Effector memory CD8-positive, alpha-beta T cell (primary cell): Measurements from ENCODE around the gene SMTN.
"Not testable (repeated sequence)": the region's sequence is repeated elsewhere in the genome, so short reads cannot be mapped to it uniquely, and the experiment has no call there.

Experiments
- ATAC-seq: fragments of 150-1000 bp; cut with Tn5 transposase; replicated peaks from 2 replicates; pipeline ENCODE4 v1.10.0; 2021; ENCODE audit warnings: mild to moderate bottlenecking, moderate library complexity
- DNase-seq, 3 experiments: peaks; one replicate each; pipeline ENCODE4 v3.0.0; 2021
- H3K27ac Mint-ChIP-seq, 2 donors: one replicate each; pipeline ENCODE4 v1.8.0; 2022; ENCODE audit warnings: mild to moderate bottlenecking in 2 of 2, mixed read lengths in 2 of 2, moderate library complexity in 2 of 2
- H3K27me3 Mint-ChIP-seq, 2 donors: one replicate each; pipeline ENCODE4 v1.8.0; 2022; ENCODE audit warnings: mixed read lengths in 2 of 2
- H3K36me3 Mint-ChIP-seq: one replicate; pipeline ENCODE4 v1.8.0; 2022; ENCODE audit warnings: mild to moderate bottlenecking, moderate library complexity, mixed read lengths; ENCODE audit not compliant: insufficient read depth
- H3K4me1 Mint-ChIP-seq, 2 donors: one replicate each; pipeline ENCODE4 v1.8.0; 2022; ENCODE audit warnings: low read depth in 2 of 2, mixed read lengths in 2 of 2
- H3K4me3 Mint-ChIP-seq, 2 donors: one replicate each; pipeline ENCODE4 v1.8.0; 2022; ENCODE audit warnings: mild to moderate bottlenecking in 2 of 2, mixed read lengths in 2 of 2, moderate library complexity in 2 of 2
- H3K9me3 Mint-ChIP-seq, 2 donors: one replicate each; pipeline ENCODE4 v1.8.0; 2022; ENCODE audit warnings: mixed read lengths in 2 of 2

Gene SMTN

DNA sequence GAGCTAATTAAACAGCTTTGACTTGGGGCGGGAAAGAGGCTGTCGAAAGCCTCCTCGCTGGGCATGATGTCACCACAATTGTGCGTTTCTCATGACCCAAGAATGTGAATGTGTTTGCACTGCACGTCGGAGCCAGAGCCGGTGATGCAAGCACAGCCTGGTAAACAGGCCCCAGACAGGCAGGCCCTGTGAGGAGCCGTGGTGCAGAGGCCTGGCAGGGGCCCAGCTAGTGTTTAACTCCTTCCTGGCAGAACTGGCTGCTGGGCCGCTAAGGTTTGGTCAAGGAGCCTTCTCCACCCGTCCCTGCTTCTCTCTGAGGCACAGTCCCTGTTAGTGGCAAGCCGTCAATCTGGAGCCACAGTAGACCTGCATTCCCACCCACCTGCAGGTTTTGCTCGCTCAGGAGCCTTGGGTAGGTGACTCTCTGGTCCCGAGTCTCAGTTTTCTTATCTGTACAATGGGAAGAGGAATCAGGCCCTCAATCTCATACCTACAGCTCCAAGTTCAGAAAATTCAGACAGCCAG is 25.4 kb upstream of the SMTN start:
- Mint-ChIP-seq H3K4me3 (no peak overlapping the region), H3K36me3 (no peaks in the 10 kb centered on the region), H3K27ac (no peak overlapping the region), H3K4me1 (no peaks in the 10 kb centered on the region), H3K9me3 (no peaks in the 10 kb centered on the region), H3K27me3 (no peaks in the 10 kb centered on the region)
- DNase-seq (no peak), ATAC-seq (no peak)

DNA sequence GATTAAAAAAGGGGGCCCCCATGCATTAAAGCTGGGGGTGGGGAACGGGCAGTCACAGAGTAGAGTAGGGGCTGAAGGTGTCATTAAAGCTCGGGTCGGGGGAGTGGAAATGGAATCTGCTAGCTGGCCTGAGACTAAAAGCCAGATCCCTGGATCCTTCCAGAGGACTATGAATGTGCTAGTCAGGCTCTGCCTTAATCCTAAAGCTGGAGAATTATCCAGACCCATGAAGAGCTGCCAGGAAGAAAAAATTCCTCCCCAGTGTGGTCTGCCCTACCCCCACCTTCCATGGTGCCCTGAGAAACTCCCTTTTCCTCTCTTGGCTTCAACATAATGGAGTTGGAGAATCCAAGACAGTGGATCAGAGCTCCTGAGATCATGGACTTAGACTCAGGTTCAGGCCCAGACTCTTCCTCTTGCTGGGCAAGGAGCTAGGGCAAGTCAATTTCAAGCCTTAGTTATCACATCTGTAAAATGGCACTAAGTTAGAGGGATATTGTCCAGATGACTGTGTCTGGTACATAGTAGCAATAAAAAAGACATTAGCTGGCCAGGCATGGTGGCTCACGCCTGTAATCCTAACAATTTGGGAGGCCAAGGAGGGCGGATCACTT is 24.0 kb upstream of the SMTN start:
- Mint-ChIP-seq H3K4me1 (no peaks in the 10 kb centered on the region), H3K4me3 (no peak overlapping the region), H3K27me3 (no peaks in the 10 kb centered on the region), H3K36me3 (no peaks in the 10 kb centered on the region), H3K9me3 (no peaks in the 10 kb centered on the region), H3K27ac (no peak overlapping the region)
- ATAC-seq (no peak), DNase-seq (no peak)

DNA sequence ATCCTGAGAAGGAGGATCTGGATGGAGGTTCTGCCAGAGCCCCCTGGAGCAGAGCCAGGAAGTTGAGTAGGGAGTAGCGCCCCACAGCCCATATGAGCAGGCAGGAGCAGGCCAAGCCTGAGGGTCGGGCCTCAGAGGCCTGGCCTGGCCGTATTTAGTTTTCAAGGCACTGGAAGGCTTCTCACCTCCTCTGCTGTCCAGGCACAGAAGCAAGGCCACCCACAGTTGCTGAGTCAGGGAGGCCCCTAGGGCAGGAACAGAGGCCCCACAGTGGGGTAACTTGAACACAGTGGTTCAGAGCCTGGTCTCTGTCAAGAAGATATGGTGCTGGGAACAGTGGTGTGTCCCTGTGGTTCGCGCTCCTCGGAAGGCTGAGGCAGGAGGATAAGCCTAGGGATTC is 21.5 kb upstream of the SMTN start:
- H3K27me3 Mint-ChIP-seq, H3K4me3 Mint-ChIP-seq, H3K4me1 Mint-ChIP-seq, H3K36me3 Mint-ChIP-seq, DNase-seq, H3K27ac Mint-ChIP-seq, H3K9me3 Mint-ChIP-seq, ATAC-seq: not testable (repeated sequence)

DNA sequence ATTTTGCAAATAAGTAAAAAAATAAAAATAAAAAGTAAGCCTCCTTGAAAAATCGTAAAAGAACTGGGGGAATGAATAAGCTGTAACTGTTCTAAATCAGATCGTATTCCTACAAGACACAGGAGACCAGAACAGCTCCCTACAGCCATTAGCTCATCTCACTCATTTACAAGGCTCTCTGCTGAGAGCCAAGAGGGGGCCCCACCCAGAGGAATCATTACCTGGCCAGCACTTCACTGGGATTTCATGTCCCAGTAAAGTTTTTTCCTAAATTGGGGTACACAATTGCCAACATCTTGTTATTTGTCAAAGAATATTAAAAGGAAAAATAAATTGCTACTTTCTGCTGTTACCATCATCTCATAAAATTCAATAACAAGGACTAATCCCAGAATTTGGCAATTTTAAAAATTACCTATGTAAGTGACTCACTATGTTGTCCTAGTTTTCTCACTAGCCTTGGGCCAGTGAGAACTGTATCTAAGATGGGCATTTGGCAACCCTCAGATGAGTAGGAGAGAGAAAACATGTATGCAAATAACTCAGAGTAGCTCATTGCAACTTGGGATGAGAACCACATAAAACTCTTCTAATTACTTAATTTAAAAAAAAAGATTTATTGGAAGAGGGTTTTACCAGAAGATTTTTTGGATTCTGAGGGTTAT is 18.4 kb upstream of the SMTN start:
- DNase-seq (no peak), ATAC-seq (no peak)
- H3K27me3 Mint-ChIP-seq, result no peaks in the 10 kb centered on the region
- no peaks in the 10 kb centered on the region for H3K9me3 Mint-ChIP-seq
- H3K27ac Mint-ChIP-seq, result no peak overlapping the region
- H3K4me1 Mint-ChIP-seq, result peaks cover 0 to 3% of the 10 kb centered on the region in 2 donors
- H3K36me3 Mint-ChIP-seq, result no peaks in the 10 kb centered on the region
- no peak overlapping the region for H3K4me3 Mint-ChIP-seq

DNA sequence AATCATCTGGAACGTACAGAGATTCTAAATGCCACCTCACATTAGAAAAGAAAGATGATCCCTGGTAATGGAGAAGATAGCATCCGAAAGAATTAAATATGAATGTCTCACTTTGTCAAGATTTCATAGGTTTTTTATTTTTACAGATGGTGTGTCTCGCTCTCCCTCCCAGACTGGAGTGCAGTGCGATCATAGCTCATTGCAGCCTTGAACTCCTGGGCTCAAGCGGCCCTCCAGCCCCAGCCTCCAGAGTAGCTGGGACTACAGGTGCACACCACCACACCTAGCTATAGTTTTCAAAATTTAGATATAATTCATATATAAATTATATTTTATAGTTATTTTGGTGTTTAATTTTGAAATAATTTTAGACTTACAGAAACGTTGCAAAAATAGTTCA is 16.7 kb upstream of the SMTN start:
- ATAC-seq (no peak), DNase-seq (no peak)
- Mint-ChIP-seq H3K27me3 (peaks cover 7 to 11% of the 10 kb centered on the region in 2 donors), H3K27ac (no peak overlapping the region), H3K36me3 (no peaks in the 10 kb centered on the region), H3K4me3 (no peak overlapping the region), H3K4me1 (peaks cover 0 to 3% of the 10 kb centered on the region in 2 donors), H3K9me3 (no peaks in the 10 kb centered on the region)

DNA sequence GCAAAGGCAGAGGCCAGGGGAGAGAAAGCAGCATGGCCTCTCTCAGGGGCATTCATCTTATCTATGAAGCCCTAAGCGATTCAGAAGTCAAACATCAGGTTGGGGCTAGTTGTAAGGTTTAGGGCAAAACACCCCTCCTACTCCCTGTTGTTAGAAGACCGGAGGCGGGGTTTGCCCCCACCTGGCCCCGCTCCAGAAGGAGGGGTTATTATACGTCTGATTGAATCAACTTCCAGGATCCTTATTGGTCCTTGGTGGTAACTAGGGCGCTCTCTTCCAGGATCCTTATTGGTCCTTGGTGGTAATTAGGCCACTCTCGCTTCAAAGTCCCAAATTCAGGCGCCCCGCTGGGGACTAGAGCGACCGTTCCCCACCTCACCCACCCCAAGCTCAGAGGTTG is 12.1 kb upstream of the SMTN start:
- H3K4me3 Mint-ChIP-seq, result no peak overlapping the region
- H3K27me3 Mint-ChIP-seq, result peaks cover 20 to 25% of the 10 kb centered on the region in 2 donors
- no peak for DNase-seq
- no peaks in the 10 kb centered on the region for H3K4me1 Mint-ChIP-seq
- no peak for ATAC-seq
- no peaks in the 10 kb centered on the region for H3K36me3 Mint-ChIP-seq
- no peaks in the 10 kb centered on the region for H3K9me3 Mint-ChIP-seq
- H3K27ac Mint-ChIP-seq, result no peak overlapping the region

DNA sequence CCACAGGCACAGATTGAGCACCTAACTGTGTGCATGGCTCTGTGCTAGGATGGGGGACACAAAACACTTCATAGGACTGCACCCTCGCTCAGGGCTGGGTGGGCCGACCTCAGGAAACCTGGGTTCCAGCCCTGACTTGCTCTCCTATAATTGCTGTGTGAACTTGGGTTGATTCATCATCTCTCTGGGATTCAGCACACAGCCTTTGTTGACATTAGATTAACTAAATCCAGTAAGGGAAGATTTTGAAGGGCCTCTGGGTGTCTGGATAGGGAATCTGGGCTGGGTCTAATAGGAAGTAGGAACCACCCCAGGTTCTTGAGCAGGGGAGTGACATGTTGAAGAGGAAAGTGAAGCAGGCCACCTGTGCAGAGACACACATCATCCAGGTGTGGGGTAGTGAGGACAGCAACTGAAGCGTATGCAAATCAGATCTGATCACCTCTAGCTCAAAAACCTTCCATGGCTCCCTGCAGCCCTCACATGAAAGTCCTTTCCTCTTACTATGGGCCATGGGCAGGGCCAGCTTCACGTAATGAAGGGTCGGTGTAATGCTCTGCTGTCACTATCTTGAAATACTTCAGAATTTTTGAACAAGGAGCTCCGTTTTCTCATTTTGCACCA is 11.3 kb upstream of the SMTN start:
- H3K36me3 Mint-ChIP-seq, H3K9me3 Mint-ChIP-seq, H3K4me1 Mint-ChIP-seq, H3K4me3 Mint-ChIP-seq, DNase-seq, H3K27ac Mint-ChIP-seq, ATAC-seq: not testable (repeated sequence)
- H3K27me3 Mint-ChIP-seq, result peaks cover 20 to 25% of the 10 kb centered on the region in 2 donors

DNA sequence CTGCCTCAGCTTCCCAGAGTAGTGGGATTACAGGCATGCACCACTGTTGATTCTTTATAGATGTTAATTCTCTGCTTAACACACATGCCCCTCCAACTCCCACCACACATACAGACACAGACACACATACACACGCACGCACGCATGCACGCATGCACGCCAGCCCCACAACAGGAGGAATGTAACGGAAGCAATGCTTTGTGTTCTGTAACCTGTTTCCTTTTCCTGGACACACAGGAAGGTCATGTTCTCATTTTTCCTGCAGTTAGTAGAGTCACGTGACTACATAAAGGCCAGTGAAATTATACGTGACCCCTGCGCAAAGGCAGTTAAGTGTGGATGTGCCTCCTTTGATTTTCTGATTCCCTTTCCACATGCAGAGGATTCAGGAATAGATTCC is 8.0 kb upstream of the SMTN start:
- not testable (repeated sequence) for ATAC-seq, H3K36me3 Mint-ChIP-seq, H3K27ac Mint-ChIP-seq, H3K4me3 Mint-ChIP-seq, H3K4me1 Mint-ChIP-seq, H3K9me3 Mint-ChIP-seq, DNase-seq
- H3K27me3 Mint-ChIP-seq, result peaks cover 20 to 25% of the 10 kb centered on the region in 2 donors

DNA sequence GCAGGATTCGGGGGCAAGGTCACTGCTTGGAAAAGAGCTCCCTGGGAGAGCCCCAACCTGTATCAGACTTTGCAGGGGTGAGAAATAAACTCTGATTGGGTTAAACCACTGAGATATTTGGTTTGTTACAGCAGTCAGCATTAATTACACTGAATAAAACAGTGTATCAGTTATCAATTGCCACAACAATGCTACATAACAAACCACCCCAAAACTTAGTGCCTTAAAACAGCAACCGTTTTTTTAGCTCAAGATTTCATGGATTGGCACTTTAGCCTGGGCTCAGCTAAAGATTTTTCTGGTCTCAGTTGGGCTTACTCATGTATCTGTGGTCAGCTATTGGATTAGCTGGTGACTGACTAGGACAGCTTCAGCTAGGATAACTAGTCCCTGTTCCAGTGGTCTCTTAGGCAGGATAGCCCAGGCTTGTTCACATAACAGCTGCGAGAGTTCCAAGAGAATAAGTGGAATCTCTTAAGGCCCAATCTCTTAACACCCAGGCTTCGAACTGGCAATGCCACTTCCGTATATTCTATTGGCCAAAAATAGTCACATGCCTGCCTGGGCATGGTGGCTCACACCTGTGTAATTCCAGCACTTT is 7.5 kb upstream of the SMTN start:
- not testable (repeated sequence) for H3K27ac Mint-ChIP-seq, H3K9me3 Mint-ChIP-seq, H3K36me3 Mint-ChIP-seq, DNase-seq, H3K4me3 Mint-ChIP-seq, H3K4me1 Mint-ChIP-seq, ATAC-seq
- H3K27me3 Mint-ChIP-seq, result peaks cover 18 to 21% of the 10 kb centered on the region in 2 donors

DNA sequence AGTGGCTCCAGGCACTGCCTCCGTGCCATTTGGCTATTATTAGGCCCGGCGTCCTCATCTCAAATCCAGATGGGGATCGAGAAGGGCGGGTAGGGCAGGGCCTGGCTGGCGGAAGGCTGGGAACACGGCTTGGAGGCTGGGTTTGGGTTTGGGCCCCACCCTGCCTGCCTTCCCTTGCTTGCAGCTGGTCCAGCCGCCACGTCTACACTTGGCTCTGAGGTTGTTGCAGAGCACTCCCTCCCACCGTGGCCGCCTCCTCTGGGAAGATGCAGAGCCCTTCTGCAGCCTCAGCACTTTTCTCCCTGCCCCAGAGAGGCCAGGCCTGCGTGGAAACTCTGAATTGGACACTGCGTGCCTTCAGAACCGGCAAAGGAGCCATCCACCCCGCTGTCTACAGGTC is 5.2 kb upstream of the SMTN start:
- Mint-ChIP-seq H3K9me3 (no peaks in the 10 kb centered on the region), H3K4me3 (no peak overlapping the region), H3K27me3 (peaks cover 8 to 9% of the 10 kb centered on the region in 2 donors), H3K36me3 (no peaks in the 10 kb centered on the region), H3K4me1 (peaks cover 5 to 6% of the 10 kb centered on the region in 2 donors), H3K27ac (no peak overlapping the region)
- ATAC-seq, result no peak
- no peak for DNase-seq

DNA sequence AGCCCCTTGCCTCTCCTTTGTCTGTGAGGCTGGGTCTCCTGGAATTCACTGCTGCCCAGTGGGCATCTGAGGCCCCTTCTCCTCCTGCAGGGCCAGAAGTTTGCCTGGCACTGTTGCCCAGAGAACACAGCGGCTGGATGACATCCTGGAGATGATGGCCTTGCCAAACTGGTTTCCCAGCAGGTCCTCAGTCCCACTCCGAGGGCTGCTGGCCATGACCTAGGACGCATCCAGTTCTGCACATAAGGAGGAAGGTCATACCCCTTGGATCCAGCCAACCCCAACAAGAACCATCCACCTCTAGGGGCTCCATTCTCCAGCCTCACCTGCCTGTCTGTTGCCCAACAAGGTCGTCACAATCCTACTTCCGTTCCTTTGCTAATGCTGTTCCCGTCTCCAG is 3.4 kb upstream of the SMTN start:
- ATAC-seq (no peak), DNase-seq (no peak)
- peaks cover 6 to 7% of the 10 kb centered on the region in 2 donors for H3K27me3 Mint-ChIP-seq
- no peaks in the 10 kb centered on the region for H3K9me3 Mint-ChIP-seq
- peaks cover 7% of the 10 kb centered on the region for H3K36me3 Mint-ChIP-seq
- no peak overlapping the region for H3K27ac Mint-ChIP-seq
- H3K4me3 Mint-ChIP-seq, result no peak overlapping the region
- peaks cover 20 to 22% of the 10 kb centered on the region in 2 donors for H3K4me1 Mint-ChIP-seq

DNA sequence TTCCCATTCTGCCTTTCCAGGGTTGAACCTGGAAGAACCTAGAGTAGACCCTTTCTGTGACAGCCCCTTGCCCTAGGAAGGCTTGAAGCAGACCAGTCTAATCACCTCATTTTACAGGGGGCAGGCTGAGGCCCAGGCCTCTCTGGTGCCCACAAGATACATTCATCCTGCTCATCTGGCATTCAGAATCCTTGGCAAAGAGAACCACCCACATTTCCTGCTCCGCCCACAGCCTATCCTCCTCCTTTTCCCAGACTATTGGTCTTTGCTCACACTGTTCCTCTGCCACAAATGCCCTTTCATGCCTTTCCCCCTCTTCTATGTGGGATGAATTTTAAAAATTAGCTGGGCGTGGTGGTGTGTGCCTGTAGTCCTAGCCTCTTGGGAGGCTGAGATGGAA is 2.7 kb upstream of the SMTN start:
- H3K4me3 Mint-ChIP-seq, H3K36me3 Mint-ChIP-seq, DNase-seq, H3K9me3 Mint-ChIP-seq, ATAC-seq, H3K27ac Mint-ChIP-seq, H3K27me3 Mint-ChIP-seq: not testable (repeated sequence)
- peaks cover 22 to 24% of the 10 kb centered on the region in 2 donors for H3K4me1 Mint-ChIP-seq

DNA sequence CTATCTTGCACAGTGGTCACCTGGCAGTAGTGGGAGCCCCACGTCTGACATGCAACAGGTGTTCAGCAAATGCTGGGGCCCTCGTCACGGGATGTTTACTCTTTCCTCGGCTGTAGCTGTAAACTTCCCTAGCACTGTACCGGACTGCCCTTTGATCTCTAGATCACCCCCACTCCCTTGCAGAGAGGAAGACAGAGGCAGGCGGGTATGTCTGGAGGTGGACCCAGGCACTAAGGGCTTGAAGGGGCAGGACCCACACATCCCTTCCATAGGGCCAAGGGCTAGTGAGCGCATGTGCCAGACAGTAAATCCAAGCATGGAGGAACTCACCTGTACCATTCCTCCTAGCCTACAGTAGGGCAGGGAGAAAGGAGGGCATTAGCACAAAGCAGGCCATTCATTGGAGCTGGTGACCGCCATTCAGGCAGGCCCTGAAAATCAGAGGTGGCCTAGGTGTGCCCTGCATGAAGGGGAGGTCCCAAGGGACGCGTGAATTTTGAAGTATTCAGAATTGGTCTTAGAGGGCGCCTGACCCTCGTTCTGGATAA is 1.9 kb upstream of the SMTN start:
- H3K4me1 Mint-ChIP-seq, result peaks cover 23 to 32% of the 10 kb centered on the region in 2 donors
- peaks cover 7% of the 10 kb centered on the region for H3K36me3 Mint-ChIP-seq
- no peak overlapping the region for H3K27ac Mint-ChIP-seq
- H3K9me3 Mint-ChIP-seq, result no peaks in the 10 kb centered on the region
- ATAC-seq (no peak), DNase-seq (no peak)
- no peak overlapping the region for H3K4me3 Mint-ChIP-seq
- H3K27me3 Mint-ChIP-seq, result no peaks in the 10 kb centered on the region
